OCI-LY1 (cell line): ENCODE measurements around the gene ELF4.

Experiments used
- H2AFZ ChIP-seq: fragments of 200-600 bp; sonication (generic), shearing (Covaris generic); 2 replicates; pipeline ENCODE4 v1.6.0; 2014; ENCODE audit warnings: antibody characterized with exemption, mild to moderate bottlenecking, low read length
- H3F3A ChIP-seq: fragments of 200-600 bp; sonication (generic), shearing (Covaris generic); 2 replicates; pipeline ENCODE4 v1.6.0; 2014; ENCODE audit warnings: mild to moderate bottlenecking, antibody characterized with exemption, low read length, moderate library complexity; ENCODE audit not compliant: insufficient read depth
- H3K27ac ChIP-seq: fragments of 200-600 bp; sonication (generic); 2 replicates; pipeline ENCODE4 v1.5.1; 2014; ENCODE audit warnings: low read length, mixed run types, mild to moderate bottlenecking, low read depth; ENCODE audit not compliant: poor library complexity, severe bottlenecking
- H3K27me3 ChIP-seq: fragments of 200-600 bp; sonication (generic); 2 replicates; pipeline ENCODE4 v1.6.0; 2014; ENCODE audit warnings: antibody characterized with exemption, mild to moderate bottlenecking, low read length, moderate library complexity; ENCODE audit not compliant: insufficient read depth
- H3K36me3 ChIP-seq: fragments of 200-600 bp; sonication (generic); 2 replicates; pipeline ENCODE4 v1.6.1; 2014; ENCODE audit warnings: mild to moderate bottlenecking, antibody characterized with exemption, low read length, moderate library complexity, mixed read lengths; ENCODE audit not compliant: insufficient read depth
- H3K4me1 ChIP-seq: fragments of 200-600 bp; sonication (generic); 2 replicates; pipeline ENCODE4 v1.5.1; 2014; ENCODE audit warnings: mild to moderate bottlenecking, low read length, moderate library complexity; ENCODE audit not compliant: insufficient read depth, severe bottlenecking
- H3K4me2 ChIP-seq: fragments of 200-600 bp; sonication (generic), shearing (Covaris generic); 2 replicates; pipeline ENCODE4 v1.6.1; 2014; ENCODE audit warnings: low read length
- H3K4me3 ChIP-seq: fragments of 200-600 bp; sonication (generic); 2 replicates; pipeline ENCODE4 v1.5.1; 2014; ENCODE audit warnings: low read length, low read depth, mild to moderate bottlenecking, mixed read lengths; ENCODE audit not compliant: poor library complexity, severe bottlenecking
- H3K79me2 ChIP-seq: fragments of 200-600 bp; shearing (Covaris generic); 2 replicates; pipeline ENCODE4 v1.6.1; 2016; ENCODE audit warnings: mixed run types, low read length, mixed read lengths; ENCODE audit not compliant: insufficient read depth
- H3K9ac ChIP-seq: fragments of 200-600 bp; sonication (generic), shearing (Covaris generic); 2 replicates; pipeline ENCODE4 v1.6.1; 2014; ENCODE audit warnings: mild to moderate bottlenecking, low read length, mixed read lengths
- H3K9me2 ChIP-seq: fragments of 200-600 bp; sonication (generic), shearing (Covaris generic); 2 replicates; pipeline ENCODE4 v1.6.1; 2014; ENCODE audit warnings: low read depth, mild to moderate bottlenecking, low read length, mixed read lengths
- H3K9me3 ChIP-seq: fragments of 200-600 bp; shearing (Covaris generic); 2 replicates; pipeline ENCODE4 v1.6.1; 2014; ENCODE audit warnings: low read length, mixed read lengths
- H4K20me1 ChIP-seq: fragments of 200-600 bp; sonication (generic), shearing (Covaris generic); 2 replicates; pipeline ENCODE4 v1.6.0; 2016; ENCODE audit warnings: mild to moderate bottlenecking, low read length; ENCODE audit not compliant: insufficient read depth
- EZH2 ChIP-seq: fragments of 200-600 bp; sonication (generic), shearing (Covaris generic); IDR thresholded peaks from 2 replicates; pipeline ENCODE4 v1.8.0; 2017; ENCODE audit warnings: borderline replicate concordance, mixed run types, mild to moderate bottlenecking, antibody characterized with exemption, low read length, moderate library complexity, mixed read lengths
- TF ChIP-seq, protein P1 (sequence below): fragments of 200-600 bp; sonication (generic), shearing (Covaris generic); IDR thresholded peaks from 2 replicates; pipeline ENCODE4 v1.5.1; 2017; ENCODE audit warnings: mild to moderate bottlenecking, antibody characterized with exemption, low read length, moderate library complexity, mixed read lengths

ELF4 gene

GRCh38 chrX:130100180-130100579 lies 10.1 kb downstream of the ELF4 start:
- Histone ChIP-seq H3K27me3 (no peaks in the 10 kb centered on the region), H3K4me1 (peaks cover 5% of the 10 kb centered on the region), H3K79me2 (peaks cover 41% of the 10 kb centered on the region), H3K9me2 (no peaks in the 10 kb centered on the region), H3K36me3 (no peaks in the 10 kb centered on the region), H3F3A (no peaks in the 10 kb centered on the region), H2AFZ (no peak overlapping the region), H3K27ac (no peak overlapping the region), H3K4me2 (no peak overlapping the region), H4K20me1 (no peaks in the 10 kb centered on the region), H3K9me3 (no peaks in the 10 kb centered on the region), H3K4me3 (no peak overlapping the region), H3K9ac (no peak overlapping the region)
- TF ChIP-seq EZH2, result no peak
- TF ChIP-seq, protein P1, sequence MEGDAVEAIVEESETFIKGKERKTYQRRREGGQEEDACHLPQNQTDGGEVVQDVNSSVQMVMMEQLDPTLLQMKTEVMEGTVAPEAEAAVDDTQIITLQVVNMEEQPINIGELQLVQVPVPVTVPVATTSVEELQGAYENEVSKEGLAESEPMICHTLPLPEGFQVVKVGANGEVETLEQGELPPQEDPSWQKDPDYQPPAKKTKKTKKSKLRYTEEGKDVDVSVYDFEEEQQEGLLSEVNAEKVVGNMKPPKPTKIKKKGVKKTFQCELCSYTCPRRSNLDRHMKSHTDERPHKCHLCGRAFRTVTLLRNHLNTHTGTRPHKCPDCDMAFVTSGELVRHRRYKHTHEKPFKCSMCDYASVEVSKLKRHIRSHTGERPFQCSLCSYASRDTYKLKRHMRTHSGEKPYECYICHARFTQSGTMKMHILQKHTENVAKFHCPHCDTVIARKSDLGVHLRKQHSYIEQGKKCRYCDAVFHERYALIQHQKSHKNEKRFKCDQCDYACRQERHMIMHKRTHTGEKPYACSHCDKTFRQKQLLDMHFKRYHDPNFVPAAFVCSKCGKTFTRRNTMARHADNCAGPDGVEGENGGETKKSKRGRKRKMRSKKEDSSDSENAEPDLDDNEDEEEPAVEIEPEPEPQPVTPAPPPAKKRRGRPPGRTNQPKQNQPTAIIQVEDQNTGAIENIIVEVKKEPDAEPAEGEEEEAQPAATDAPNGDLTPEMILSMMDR, result no peak

DNA sequence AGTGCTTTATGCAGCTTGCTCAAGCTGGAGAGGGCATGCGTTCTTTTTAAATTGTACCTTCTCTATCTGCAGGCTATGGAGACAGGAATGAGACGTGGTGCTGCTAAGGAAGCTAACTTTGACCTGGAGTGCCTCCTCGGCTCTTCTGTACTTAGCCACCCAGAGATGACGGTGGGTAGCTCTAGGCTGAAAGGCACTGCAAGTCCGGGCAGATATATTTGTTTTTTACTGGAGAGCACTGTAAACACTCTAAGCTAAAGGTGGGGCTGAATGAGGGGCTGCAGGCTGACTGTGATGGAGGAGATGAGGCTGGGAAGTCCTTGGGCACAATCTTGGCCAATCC lies 12.1 kb downstream of the ELF4 start:
- Histone ChIP-seq H2AFZ (no peak overlapping the region), H3K79me2 (peaks cover 33% of the 10 kb centered on the region), H3K27me3 (no peaks in the 10 kb centered on the region), H3K27ac (peak overlapping the region; percentile 15), H3K9me3 (no peaks in the 10 kb centered on the region), H3K9ac (no peak overlapping the region), H3K9me2 (no peaks in the 10 kb centered on the region), H4K20me1 (no peaks in the 10 kb centered on the region), H3K4me2 (no peak overlapping the region), H3K36me3 (no peaks in the 10 kb centered on the region), H3F3A (no peaks in the 10 kb centered on the region), H3K4me3 (no peak overlapping the region), H3K4me1 (peaks cover 10% of the 10 kb centered on the region)
- no peak for TF ChIP-seq EZH2
- TF ChIP-seq, protein P1, result no peak

- H3F3A ChIP-seq, result no peaks in the 10 kb centered on the region
- H3K9me2 ChIP-seq, result no peaks in the 10 kb centered on the region
- H3K4me2 ChIP-seq, result no peak overlapping the region
- no peaks in the 10 kb centered on the region for H3K36me3 ChIP-seq
- no peaks in the 10 kb centered on the region for H4K20me1 ChIP-seq
- H3K79me2 ChIP-seq, result peaks cover 29% of the 10 kb centered on the region
- H3K27ac ChIP-seq, result peak overlapping the region; percentile 15
- TF ChIP-seq, protein P1, result no peak
- no peak for TF ChIP-seq EZH2
- H3K9me3 ChIP-seq, result no peaks in the 10 kb centered on the region
- no peak overlapping the region for H3K4me3 ChIP-seq
- no peak overlapping the region for H3K9ac ChIP-seq
- H2AFZ ChIP-seq, result no peak overlapping the region
- no peaks in the 10 kb centered on the region for H3K27me3 ChIP-seq
- H3K4me1 ChIP-seq, result peaks cover 12% of the 10 kb centered on the region
Observed at GRCh38 chrX:130097507-130098209, 12.6 kb downstream of the ELF4 start.
